Adrenal gland (tissue), 12 donors: ENCODE data around the gene FBXO2. TPM values are rescaled to one million over a fixed set of nuclear protein-coding genes. Genes with fewer than 3 reads are reported as not detected.

Experiments used
- DNase-seq, 7 donors: peaks; one replicate each; pipeline ENCODE4 v3.0.0-alpha.2; 2019 to 2020
- H3K27ac ChIP-seq, 5 donors: fragments of 200-600 bp; sonication (generic) in 4 of 5; 1 replicate in 3 of 5; 2 replicates in 2 of 5; pipeline versions ENCODE4 v1.5.1 to v1.8.0; 2016 to 2020; ENCODE audit warnings: mild to moderate bottlenecking in 1 of 5
- H3K27me3 ChIP-seq: fragments of 200-600 bp; 2 replicates; pipeline ENCODE4 v1.8.0; 2021
- H3K36me3 ChIP-seq, 2 donors: fragments of 200-600 bp; replicated peaks in 1 of 2; 1 replicate in 1 of 2; 2 replicates in 1 of 2; pipeline versions ENCODE4 v1.5.1 to v1.8.0; 2018 to 2022
- H3K4me1 ChIP-seq, 2 donors: fragments of 200-600 bp; replicated peaks in 1 of 2; 1 replicate in 1 of 2; 2 replicates in 1 of 2; pipeline versions ENCODE4 v1.5.1 to v1.8.0; 2018 to 2021
- H3K4me3 ChIP-seq, 4 donors: fragments of 200-600 bp; sonication (generic) in 3 of 4; one replicate each; pipeline ENCODE4 v1.5.1; 2016 to 2018
- H3K9me3 ChIP-seq, 3 donors: fragments of 200-600 bp; sonication (generic) in 1 of 3; replicated peaks in 1 of 3; 1 replicate in 2 of 3; 2 replicates in 1 of 3; pipeline versions ENCODE4 v1.5.1 to v1.8.0; 2016 to 2021
- POLR2A ChIP-seq, 2 donors: fragments of 450-650 bp; IDR thresholded peaks; one replicate each; pipeline ENCODE4 v1.6.1; 2017; ENCODE audit warnings: antibody characterized with exemption in 2 of 2, mild to moderate bottlenecking in 2 of 2, moderate library complexity in 1 of 2
- WGBS, 4 donors: extraction: QIAGEN DNeasy Blood & Tissue Kit in 2 of 4; methylation state at CpG; one replicate each; pipeline versions ENCODE4 v1.1.5 to v1.1.7; 2013 to 2017; 5-methylcytosine and 5-hydroxymethylcytosine counted together
- intact Hi-C, 2 donors: fragments of 100-400 bp; cut with DNase I; formaldehyde crosslinking; loops; one replicate each; pipeline versions ENCODE4 v1.14.1 to v1.15.0; 2022 to 2023
- polyA plus RNA-seq, 3 donors: library from polyadenylated mRNA; stranded (reverse); fragments of 200-250 nt in 2 of 3; fragments of 350-450 nt in 1 of 3; fragmentation: Illumina TruSeq in 1 of 3; extraction: RNeasy Lipid Tissue Mini Kit (QIAGEN cat#74804) in 1 of 3; gene quantifications; one replicate each; pipeline ENCODE4 v1.2.3, GENCODE V29; 2013 to 2014
- total RNA-seq, 9 donors: library from RNA; depleted of rRNA in 4 of 9; stranded (reverse); fragments of >200 nt in 4 of 9; fragments of 120-200 nt in 1 of 9; fragmentation: NEBNext Ultra II Directional in 1 of 9; extraction: Animal tissue kit (Norgen Biotek cat#: 25700) in 1 of 9; gene quantifications; one replicate each; pipeline versions ENCODE4 v1.1.0 to v1.2.4, GENCODE V29; 2013 to 2023
- TF ChIP-seq, protein P1 (sequence below), 6 experiments: fragments of 450-650 bp in 4 of 6; fragments of 200-600 bp in 2 of 6; sonication (generic) in 1 of 6; IDR thresholded peaks; 1 replicate in 5 of 6; 2 replicates in 1 of 6; pipeline versions ENCODE4 v1.5.1 to v1.8.0; 2016 to 2021; ENCODE audit warnings: antibody characterized with exemption in 6 of 6, mild to moderate bottlenecking in 2 of 6, moderate library complexity in 1 of 6
- donor health status: healthy with polysubstance abuse.
- donor health status: Bipolar disorder and iron deficiency.
- donor health status: DM: yes; HTN: yes; CAD: no.
- donor health status: DM: no; HTN: no; CAD: no.
- donor health status: DM: no; HTN: no; CAD: no.
- donor health status: DM: yes; HTN: yes; CAD: no.

FBXO2 gene
- total and polyA plus RNA-seq, 12 donors: 2.5 to 86.6 (median 30.2) TPM

DNA sequence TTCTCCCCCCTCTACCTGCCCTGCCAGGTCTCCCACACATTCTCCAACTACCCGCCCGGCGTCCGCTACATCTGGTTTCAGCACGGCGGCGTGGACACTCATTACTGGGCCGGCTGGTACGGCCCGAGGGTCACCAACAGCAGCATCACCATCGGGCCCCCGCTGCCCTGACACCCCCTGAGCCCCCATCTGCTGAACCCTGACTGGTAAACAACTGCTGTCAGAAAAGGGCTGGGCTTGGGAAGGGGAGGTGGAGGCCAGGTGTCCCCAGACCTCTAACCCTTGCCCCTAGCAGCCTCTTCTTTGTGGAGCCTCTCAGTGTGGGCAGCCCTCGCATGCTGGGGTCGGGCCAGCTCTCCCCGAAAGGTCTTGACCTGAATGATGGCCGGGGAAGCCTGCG, 6.9 kb upstream of the FBXO2 start:
- intact Hi-C loops: loop anchor here in 1 of 2 donors (5.0 kb wide), 1 partner anchor 56 kb away; no protein-coding TSS in a partner anchor
- no peaks in the 10 kb centered on the region for H3K27me3 ChIP-seq
- H3K9me3 ChIP-seq: no peaks in the 10 kb centered on the region
- 91 to 93% (median 92%) methylated on average over 11 to 17 of the region's 17 CpGs for WGBS, 4 donors
- no peak overlapping the region for H3K27ac ChIP-seq
- no peaks in the 10 kb centered on the region for H3K4me1 ChIP-seq
- no peak overlapping the region for H3K4me3 ChIP-seq
- peaks cover 0 to 32% of the 10 kb centered on the region in 2 donors for H3K36me3 ChIP-seq
- no peak for TF ChIP-seq POLR2A (IDR thresholded peaks at IDR 0.05)
- TF ChIP-seq, protein P1, sequence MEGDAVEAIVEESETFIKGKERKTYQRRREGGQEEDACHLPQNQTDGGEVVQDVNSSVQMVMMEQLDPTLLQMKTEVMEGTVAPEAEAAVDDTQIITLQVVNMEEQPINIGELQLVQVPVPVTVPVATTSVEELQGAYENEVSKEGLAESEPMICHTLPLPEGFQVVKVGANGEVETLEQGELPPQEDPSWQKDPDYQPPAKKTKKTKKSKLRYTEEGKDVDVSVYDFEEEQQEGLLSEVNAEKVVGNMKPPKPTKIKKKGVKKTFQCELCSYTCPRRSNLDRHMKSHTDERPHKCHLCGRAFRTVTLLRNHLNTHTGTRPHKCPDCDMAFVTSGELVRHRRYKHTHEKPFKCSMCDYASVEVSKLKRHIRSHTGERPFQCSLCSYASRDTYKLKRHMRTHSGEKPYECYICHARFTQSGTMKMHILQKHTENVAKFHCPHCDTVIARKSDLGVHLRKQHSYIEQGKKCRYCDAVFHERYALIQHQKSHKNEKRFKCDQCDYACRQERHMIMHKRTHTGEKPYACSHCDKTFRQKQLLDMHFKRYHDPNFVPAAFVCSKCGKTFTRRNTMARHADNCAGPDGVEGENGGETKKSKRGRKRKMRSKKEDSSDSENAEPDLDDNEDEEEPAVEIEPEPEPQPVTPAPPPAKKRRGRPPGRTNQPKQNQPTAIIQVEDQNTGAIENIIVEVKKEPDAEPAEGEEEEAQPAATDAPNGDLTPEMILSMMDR (IDR thresholded peaks at IDR 0.05): no peak
- DNase-seq: no peak

DNA sequence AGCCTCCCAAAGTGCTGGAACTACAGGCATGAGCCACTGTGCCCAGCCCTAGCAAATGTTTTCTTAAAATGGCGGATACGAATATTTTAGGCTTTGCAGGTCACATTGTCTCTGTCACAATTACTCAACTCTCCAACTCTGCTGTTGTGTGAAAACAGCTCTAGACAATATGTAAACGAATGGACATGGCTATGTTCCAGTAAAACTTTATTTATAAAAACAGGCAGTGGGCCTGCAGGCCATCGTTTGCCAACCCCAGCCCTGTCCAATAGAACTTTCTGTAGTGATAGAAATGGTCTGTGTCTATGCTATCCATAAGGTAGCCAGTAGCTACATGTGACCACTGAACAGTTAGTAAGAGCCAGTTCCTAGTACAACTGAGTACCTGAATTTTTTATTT, 5.5 kb upstream of the FBXO2 start:
- H3K9me3 ChIP-seq: no peaks in the 10 kb centered on the region
- peaks cover 9 to 10% of the 10 kb centered on the region in 2 donors for H3K4me1 ChIP-seq
- H3K36me3 ChIP-seq: peaks cover 0 to 32% of the 10 kb centered on the region in 2 donors
- no peaks in the 10 kb centered on the region for H3K27me3 ChIP-seq
- intact Hi-C loops: loop anchor here in 1 of 2 donors (5.0 kb wide), 1 partner anchor 58 kb away; no protein-coding TSS in a partner anchor
- H3K27ac ChIP-seq: no peak overlapping the region
- 87 to 96% (median 91%) methylated on average over 4 of the region's 4 CpGs for WGBS, 4 donors
- H3K4me3 ChIP-seq: no peak overlapping the region
- DNase-seq: no peak
- TF ChIP-seq POLR2A (IDR thresholded peaks at IDR 0.05): no peak
- TF ChIP-seq, protein P1 (IDR thresholded peaks at IDR 0.05): no peak

DNA sequence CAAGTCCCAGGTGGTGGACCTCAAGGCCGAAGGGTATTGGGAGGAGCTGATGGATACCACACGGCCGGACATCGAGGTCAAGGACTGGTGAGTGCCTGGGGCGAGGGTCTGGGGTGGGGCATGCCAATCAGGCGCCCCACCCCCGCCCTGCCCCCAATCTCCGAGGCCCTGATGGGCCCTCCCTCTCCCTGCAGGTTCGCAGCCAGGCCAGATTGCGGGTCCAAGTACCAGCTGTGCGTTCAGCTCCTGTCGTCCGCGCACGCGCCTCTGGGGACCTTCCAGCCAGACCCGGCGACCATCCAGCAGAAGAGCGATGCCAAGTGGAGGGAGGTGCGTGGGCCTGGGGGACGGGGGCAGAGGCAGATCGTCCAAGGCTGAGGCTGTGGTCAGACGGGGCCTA, 4.3 kb upstream of the FBXO2 start:
- no peak overlapping the region for H3K4me3 ChIP-seq
- no peaks in the 10 kb centered on the region for H3K9me3 ChIP-seq
- H3K4me1 ChIP-seq: peaks cover 13 to 17% of the 10 kb centered on the region in 2 donors
- intact Hi-C loops: no loop called here
- TF ChIP-seq, protein P1 (IDR thresholded peaks at IDR 0.05): no peak
- TF ChIP-seq POLR2A (IDR thresholded peaks at IDR 0.05): no peak
- DNase-seq: no peak
- 77 to 83% (median 81%) methylated on average over 7 to 23 of the region's 23 CpGs for WGBS, 4 donors
- H3K27me3 ChIP-seq: no peaks in the 10 kb centered on the region
- no peak overlapping the region for H3K27ac ChIP-seq
- H3K36me3 ChIP-seq: peaks cover 0 to 32% of the 10 kb centered on the region in 2 donors

DNA sequence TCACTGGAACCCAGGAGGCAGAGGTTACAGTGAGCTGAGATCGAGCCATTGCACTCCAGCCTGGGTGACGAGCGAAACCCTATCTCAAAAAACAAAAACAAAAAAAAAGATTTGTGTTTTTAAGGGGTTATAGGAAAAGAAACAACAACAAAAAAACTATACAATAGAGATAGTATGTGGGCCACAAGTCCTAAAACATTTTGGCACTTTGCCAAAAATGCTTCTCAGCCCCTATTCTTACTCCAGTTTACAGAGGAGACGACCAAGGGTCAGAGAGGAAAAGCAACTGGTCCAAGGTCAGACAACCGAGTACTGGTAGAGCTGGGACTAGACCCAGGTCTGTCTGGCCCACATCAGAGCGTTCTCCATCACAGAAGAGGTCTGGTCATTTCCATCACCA, 3.4 kb upstream of the FBXO2 start:
- 68 to 74% (median 72%) methylated on average over 6 of the region's 6 CpGs for WGBS, 4 donors
- TF ChIP-seq POLR2A (IDR thresholded peaks at IDR 0.05): no peak
- TF ChIP-seq, protein P1 (IDR thresholded peaks at IDR 0.05): no peak
- H3K4me1 ChIP-seq: peaks cover 13 to 17% of the 10 kb centered on the region in 2 donors
- H3K27me3 ChIP-seq: no peaks in the 10 kb centered on the region
- no peak for DNase-seq
- H3K36me3 ChIP-seq: peaks cover 0 to 32% of the 10 kb centered on the region in 2 donors
- H3K27ac ChIP-seq: no peak overlapping the region
- H3K9me3 ChIP-seq: no peaks in the 10 kb centered on the region
- no peak overlapping the region for H3K4me3 ChIP-seq
- intact Hi-C loops: no loop called here
